ENCODE measurements around the gene ELL2.
"Not testable (repeated sequence)": the region's sequence is repeated elsewhere in the genome, so short reads cannot be mapped to it uniquely, and the experiment has no call there.

Gene ELL2

DNA sequence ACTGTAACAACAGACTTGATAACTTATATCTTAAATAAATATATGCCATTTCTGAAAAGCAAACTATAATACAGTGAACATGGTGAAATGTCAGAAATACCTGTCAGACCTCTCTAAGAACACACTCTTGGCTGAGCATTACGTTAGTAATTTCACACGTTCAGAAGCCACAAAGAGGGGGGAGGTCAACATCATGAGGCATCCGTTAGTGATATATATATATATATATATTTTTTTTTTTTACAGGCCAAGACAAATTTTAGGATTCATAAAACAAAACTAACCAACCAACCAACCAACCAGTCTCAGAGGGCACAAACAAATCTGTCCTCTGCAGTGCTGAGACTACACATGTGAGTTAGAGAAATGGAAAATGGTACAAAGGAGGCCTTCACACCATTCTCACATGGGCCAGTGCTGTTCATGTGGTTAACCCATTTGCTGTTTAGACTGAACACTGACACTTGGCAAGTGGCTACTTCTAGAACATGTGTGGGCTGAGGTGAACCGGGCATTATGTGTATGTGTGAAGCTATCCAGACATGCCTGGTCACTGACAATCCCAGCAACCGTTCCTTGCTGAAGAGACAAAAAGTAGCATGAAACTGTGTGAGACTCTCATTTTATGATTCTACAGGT lies 54.5 kb downstream of the ELL2 start:
- Histone ChIP-seq H3K4me2 (ENCODE audit: low read depth, low read length) (no peak overlapping the region), H3K79me2 (ENCODE audit: low read length) (peaks cover 19% of the 10 kb centered on the region; the same call in 1 of the 2 replicates), H3K4me1 (ENCODE audit: low read length) (peaks cover 5% of the 10 kb centered on the region; the same call in 1 of the 2 replicates), H3K4me3 (ENCODE audit: low read length) (no peak overlapping the region), H3K9me3 (replicated peaks; ENCODE audit: insufficient read depth, low read length) (no peaks in the 10 kb centered on the region), H3K9ac (ENCODE audit: low read length) (no peak overlapping the region), H3K27me3 (replicated peaks; ENCODE audit: insufficient read depth, low read length) (no peaks in the 10 kb centered on the region), H3K36me3 (replicated peaks; ENCODE audit: insufficient read depth, low read length) (no peaks in the 10 kb centered on the region), H2AFZ (ENCODE audit: low read length) (no peak overlapping the region), H3K27ac (ENCODE audit: low read length) (no peak overlapping the region), H3F3A (ENCODE audit: insufficient read depth, low read length) (no peaks in the 10 kb centered on the region), H4K20me1 (ENCODE audit: insufficient read depth, low read length) (no peaks in the 10 kb centered on the region), H3K9me2 (replicated peaks; ENCODE audit: insufficient read depth, low read length) (no peaks in the 10 kb centered on the region)
- DNase-seq = no peak
- no peak for TF ChIP-seq EZH2 (optimal IDR thresholded peaks at IDR 0.05; ENCODE audit: low read depth, low read length)

DNA sequence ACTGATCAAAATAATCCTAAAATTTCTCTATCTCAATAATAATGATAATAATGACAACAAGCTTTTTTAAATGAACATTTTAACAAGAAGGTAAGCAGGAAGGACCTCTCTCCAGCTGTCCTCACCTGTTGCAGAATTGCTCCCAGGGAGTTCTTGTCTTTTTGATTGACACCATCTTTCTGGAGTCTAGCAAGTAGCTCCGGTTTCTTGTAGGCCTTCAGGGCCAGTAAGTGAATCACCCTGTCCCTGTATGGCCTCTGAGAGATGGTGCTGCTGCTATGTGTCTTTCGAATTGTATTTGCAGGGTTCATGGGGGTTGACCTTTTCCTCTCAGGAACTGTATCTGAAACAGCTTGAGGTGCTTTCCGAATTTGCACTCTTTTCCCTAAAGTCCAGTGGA lies 55.3 kb downstream of the ELL2 start:
- not testable (repeated sequence) for H3K4me1 ChIP-seq (ENCODE audit: low read length); H3K9me2 ChIP-seq (replicated peaks; ENCODE audit: insufficient read depth, low read length); H3K9me3 ChIP-seq (replicated peaks; ENCODE audit: insufficient read depth, low read length); H3K27ac ChIP-seq (ENCODE audit: low read length); H3K27me3 ChIP-seq (replicated peaks; ENCODE audit: insufficient read depth, low read length); H3F3A ChIP-seq (ENCODE audit: insufficient read depth, low read length); H3K9ac ChIP-seq (ENCODE audit: low read length); DNase-seq; H3K4me3 ChIP-seq (ENCODE audit: low read length); H2AFZ ChIP-seq (ENCODE audit: low read length); H3K4me2 ChIP-seq (ENCODE audit: low read depth, low read length); H3K36me3 ChIP-seq (replicated peaks; ENCODE audit: insufficient read depth, low read length); H4K20me1 ChIP-seq (ENCODE audit: insufficient read depth, low read length)
- peaks cover 19% of the 10 kb centered on the region; the same call in 1 of the 2 replicates for H3K79me2 ChIP-seq (ENCODE audit: low read length)

DNA sequence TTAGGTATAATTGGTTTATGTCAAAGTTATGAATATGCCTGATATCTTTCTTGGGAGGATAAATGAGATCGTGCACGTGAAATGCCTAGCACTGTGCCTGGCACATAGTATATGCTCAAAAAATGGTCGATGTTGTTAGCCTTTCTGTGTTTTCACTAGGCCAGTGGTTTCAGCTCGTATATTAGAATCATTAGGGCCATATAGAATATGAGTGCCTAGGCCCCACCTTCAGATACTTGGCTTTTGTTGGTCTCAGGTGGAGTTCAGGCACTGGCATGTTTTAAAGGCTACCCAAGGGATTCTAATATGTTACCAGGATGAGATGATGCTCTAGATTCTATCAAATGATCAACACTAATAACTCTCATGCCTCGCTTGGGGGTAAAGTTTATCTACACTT lies 56.8 kb downstream of the ELL2 start:
- Histone ChIP-seq H4K20me1 (ENCODE audit: insufficient read depth, low read length) (no peaks in the 10 kb centered on the region), H3K9ac (ENCODE audit: low read length) (no peak overlapping the region), H3K9me3 (replicated peaks; ENCODE audit: insufficient read depth, low read length) (no peaks in the 10 kb centered on the region), H3K4me3 (ENCODE audit: low read length) (no peak overlapping the region), H3K79me2 (ENCODE audit: low read length) (peaks cover 16% of the 10 kb centered on the region; the same call in 1 of the 2 replicates), H3K36me3 (replicated peaks; ENCODE audit: insufficient read depth, low read length) (0 out of 2 replicates have a peak, but pooled peaks cover under 1% of the 10 kb centered on the region), H3K27me3 (replicated peaks; ENCODE audit: insufficient read depth, low read length) (no peaks in the 10 kb centered on the region), H3K27ac (ENCODE audit: low read length) (no peak overlapping the region), H3F3A (ENCODE audit: insufficient read depth, low read length) (no peaks in the 10 kb centered on the region), H3K4me1 (ENCODE audit: low read length) (peaks cover 5% of the 10 kb centered on the region; the same call in 1 of the 2 replicates), H3K4me2 (ENCODE audit: low read depth, low read length) (no peak overlapping the region), H2AFZ (ENCODE audit: low read length) (no peak overlapping the region), H3K9me2 (replicated peaks; ENCODE audit: insufficient read depth, low read length) (no peaks in the 10 kb centered on the region)
- TF ChIP-seq EZH2phosphoT487 (IDR thresholded peaks at IDR 0.05; ENCODE audit: low read length) (no peak), EZH2 (optimal IDR thresholded peaks at IDR 0.05; ENCODE audit: low read depth, low read length) (no peak)
- TF ChIP-seq, protein P1, sequence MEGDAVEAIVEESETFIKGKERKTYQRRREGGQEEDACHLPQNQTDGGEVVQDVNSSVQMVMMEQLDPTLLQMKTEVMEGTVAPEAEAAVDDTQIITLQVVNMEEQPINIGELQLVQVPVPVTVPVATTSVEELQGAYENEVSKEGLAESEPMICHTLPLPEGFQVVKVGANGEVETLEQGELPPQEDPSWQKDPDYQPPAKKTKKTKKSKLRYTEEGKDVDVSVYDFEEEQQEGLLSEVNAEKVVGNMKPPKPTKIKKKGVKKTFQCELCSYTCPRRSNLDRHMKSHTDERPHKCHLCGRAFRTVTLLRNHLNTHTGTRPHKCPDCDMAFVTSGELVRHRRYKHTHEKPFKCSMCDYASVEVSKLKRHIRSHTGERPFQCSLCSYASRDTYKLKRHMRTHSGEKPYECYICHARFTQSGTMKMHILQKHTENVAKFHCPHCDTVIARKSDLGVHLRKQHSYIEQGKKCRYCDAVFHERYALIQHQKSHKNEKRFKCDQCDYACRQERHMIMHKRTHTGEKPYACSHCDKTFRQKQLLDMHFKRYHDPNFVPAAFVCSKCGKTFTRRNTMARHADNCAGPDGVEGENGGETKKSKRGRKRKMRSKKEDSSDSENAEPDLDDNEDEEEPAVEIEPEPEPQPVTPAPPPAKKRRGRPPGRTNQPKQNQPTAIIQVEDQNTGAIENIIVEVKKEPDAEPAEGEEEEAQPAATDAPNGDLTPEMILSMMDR (IDR thresholded peaks at IDR 0.05; ENCODE audit: low read length) = no peak
- DNase-seq = no peak

DNA sequence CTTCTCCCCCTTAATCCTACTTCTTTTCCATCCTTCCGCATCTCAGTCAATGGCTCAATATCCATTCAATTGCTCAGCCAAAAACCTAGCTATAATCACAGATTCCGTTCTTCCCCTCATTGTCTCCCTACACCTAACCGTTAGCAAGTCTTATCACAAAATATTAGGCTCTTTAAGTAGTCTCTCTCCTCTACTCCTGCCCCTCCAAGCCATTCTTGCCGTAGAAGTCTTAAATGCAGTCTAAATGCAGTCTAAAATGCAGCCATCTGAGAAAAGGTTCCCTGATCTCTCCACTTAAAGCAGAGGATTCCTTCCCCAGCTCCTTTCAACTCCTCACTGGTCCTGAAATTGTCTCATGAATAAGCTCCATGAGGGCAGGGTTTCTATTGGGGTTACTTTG lies 57.8 kb downstream of the ELL2 start:
- peaks cover 7% of the 10 kb centered on the region; the same call in 1 of the 2 replicates for H3K79me2 ChIP-seq (ENCODE audit: low read length)
- no peak overlapping the region for H3K4me2 ChIP-seq (ENCODE audit: low read depth, low read length)
- no peaks in the 10 kb centered on the region for H3K27me3 ChIP-seq (replicated peaks; ENCODE audit: insufficient read depth, low read length)
- H3K27ac ChIP-seq (ENCODE audit: low read length) = no peak overlapping the region
- no peak overlapping the region for H2AFZ ChIP-seq (ENCODE audit: low read length)
- no peak overlapping the region for H3K9ac ChIP-seq (ENCODE audit: low read length)
- H3K36me3 ChIP-seq (replicated peaks; ENCODE audit: insufficient read depth, low read length) = 0 out of 2 replicates have a peak, but pooled peaks cover 4% of the 10 kb centered on the region
- H3K4me3 ChIP-seq (ENCODE audit: low read length) = no peak overlapping the region
- TF ChIP-seq, protein P1 (IDR thresholded peaks at IDR 0.05; ENCODE audit: low read length) = no peak
- no peak for TF ChIP-seq EZH2 (optimal IDR thresholded peaks at IDR 0.05; ENCODE audit: low read depth, low read length)
- no peak for TF ChIP-seq EZH2phosphoT487 (IDR thresholded peaks at IDR 0.05; ENCODE audit: low read length)
- DNase-seq = no peak
- no peaks in the 10 kb centered on the region for H3K9me3 ChIP-seq (replicated peaks; ENCODE audit: insufficient read depth, low read length)
- no peaks in the 10 kb centered on the region for H3K9me2 ChIP-seq (replicated peaks; ENCODE audit: insufficient read depth, low read length)
- no peaks in the 10 kb centered on the region for H3F3A ChIP-seq (ENCODE audit: insufficient read depth, low read length)
- peaks cover 2% of the 10 kb centered on the region; the same call in 1 of the 2 replicates for H3K4me1 ChIP-seq (ENCODE audit: low read length)
- no peaks in the 10 kb centered on the region for H4K20me1 ChIP-seq (ENCODE audit: insufficient read depth, low read length)
